H1 (cell line): Measurements from ENCODE around the gene SNTG2.

Source experiments
- EP300 ChIP-seq, 2 experiments: IDR thresholded peaks; 1 replicate in 1 of 2; 2 replicates in 1 of 2; pipeline ENCODE4 v1.6.1; 2011 to 2012; ENCODE audit warnings: low read depth in 2 of 2, low read length in 2 of 2, mild to moderate bottlenecking in 2 of 2, borderline replicate concordance in 1 of 2, inconsistent platforms in 1 of 2, moderate library complexity in 1 of 2
- EZH2 ChIP-seq: fragments of 200-600 bp; sonication (generic); IDR thresholded peaks from 2 replicates; pipeline ENCODE4 v1.7.1; 2012; ENCODE audit warnings: low read depth, mild to moderate bottlenecking, moderate library complexity, low read length, inconsistent platforms; ENCODE audit not compliant: severe bottlenecking
- KDM1A ChIP-seq: fragments of 200-600, 300-600 bp; sonication (generic); IDR thresholded peaks from 2 replicates; pipeline ENCODE4 v1.7.1; 2016; ENCODE audit warnings: mild to moderate bottlenecking, low read length, borderline replicate concordance
- POLR2A ChIP-seq, 2 experiments: IDR thresholded peaks; 1 replicate in 1 of 2; 2 replicates in 1 of 2; pipeline ENCODE4 v1.6.1; 2011; ENCODE audit warnings: low read depth in 2 of 2, low read length in 2 of 2, mild to moderate bottlenecking in 2 of 2; ENCODE audit errors: control extremely low read depth in 1 of 2
- TF ChIP-seq, protein P1 (sequence below): IDR thresholded peaks from 2 replicates; pipeline ENCODE4 v1.6.1; 2011; ENCODE audit warnings: low read length, improper control_type of control experiment

DNA sequence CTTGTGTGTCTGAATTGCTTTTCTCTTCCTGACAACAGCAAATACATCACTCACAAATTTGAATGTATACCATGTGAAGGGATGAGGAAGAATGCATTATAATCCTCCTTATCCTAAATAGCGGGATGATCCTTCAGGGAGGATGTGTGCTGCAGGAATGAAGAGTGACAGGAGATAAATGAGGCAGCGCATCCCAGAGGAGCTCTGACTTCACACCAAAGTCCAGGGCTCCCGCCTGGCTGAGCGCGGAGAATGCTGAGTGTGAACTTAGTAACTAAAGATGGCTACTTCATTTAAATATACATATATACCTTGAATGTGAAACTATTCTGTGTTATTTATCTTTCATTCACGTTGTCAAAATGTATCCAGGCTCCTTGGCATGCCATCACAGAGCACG is 317.4 kb downstream of the SNTG2 start:
- TF ChIP-seq KDM1A (no peak), EP300 (IDR thresholded peaks at IDR 0.05; ENCODE audit: borderline replicate concordance in 1 of 2, low read depth in 2 of 2, low read length in 2 of 2) (no peak), EZH2 (no peak), POLR2A (IDR thresholded peaks at IDR 0.05; ENCODE audit: control extremely low read depth in 1 of 2, low read depth in 2 of 2, low read length in 2 of 2) (no peak)
- TF ChIP-seq, protein P1, sequence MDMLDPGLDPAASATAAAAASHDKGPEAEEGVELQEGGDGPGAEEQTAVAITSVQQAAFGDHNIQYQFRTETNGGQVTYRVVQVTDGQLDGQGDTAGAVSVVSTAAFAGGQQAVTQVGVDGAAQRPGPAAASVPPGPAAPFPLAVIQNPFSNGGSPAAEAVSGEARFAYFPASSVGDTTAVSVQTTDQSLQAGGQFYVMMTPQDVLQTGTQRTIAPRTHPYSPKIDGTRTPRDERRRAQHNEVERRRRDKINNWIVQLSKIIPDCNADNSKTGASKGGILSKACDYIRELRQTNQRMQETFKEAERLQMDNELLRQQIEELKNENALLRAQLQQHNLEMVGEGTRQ = no peak
